ENCODE measurements around the gene PSG1. TPM values are rescaled to one million over a fixed set of nuclear protein-coding genes. Genes with fewer than 3 reads are reported as not detected.
"Not testable (repeated sequence)": the region's sequence is repeated elsewhere in the genome, so short reads cannot be mapped to it uniquely, and the experiment has no call there.

The PSG1 gene
- total RNA-seq, 4 donors from 2014 or later = 0.29 TPM; not detected in 3

DNA sequence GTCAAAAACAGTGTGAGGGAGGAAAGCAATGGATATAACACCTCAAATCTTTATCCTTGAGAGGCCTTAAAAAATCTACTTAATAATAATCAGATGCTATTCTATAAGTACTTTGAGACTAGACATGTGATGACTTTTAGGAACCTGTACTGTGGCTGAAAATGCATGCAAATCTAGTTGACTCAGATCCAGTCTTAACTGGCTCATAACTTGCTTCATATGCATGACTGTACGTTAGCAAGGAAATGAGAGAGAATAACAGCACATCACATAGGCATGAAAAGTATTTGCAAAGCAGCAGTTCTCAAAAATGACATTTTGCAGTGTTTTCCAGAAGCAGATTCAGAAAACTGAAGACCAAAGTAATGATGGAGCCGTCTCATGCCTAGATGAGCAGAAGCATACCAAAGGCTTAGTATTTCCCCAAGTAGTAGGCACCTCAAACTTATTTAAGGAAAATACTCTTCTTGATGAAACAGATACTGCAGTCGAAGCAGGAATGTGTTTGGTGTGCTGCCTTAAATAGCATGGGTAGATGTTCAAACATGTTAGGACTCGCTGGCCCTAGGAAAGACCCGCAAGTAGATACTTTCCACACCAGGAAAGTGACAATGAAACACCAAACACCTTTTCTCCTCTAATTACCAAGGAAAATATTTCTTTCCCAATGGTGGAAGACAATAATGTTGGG lies 59.4 kb downstream of the PSG1 start:
- H3K27ac ChIP-seq (replicated peaks in 1 of 4); DNase-seq (ENCODE audit: extremely low spot score); H3K27me3 ChIP-seq; H3K4me3 ChIP-seq; H3K36me3 ChIP-seq; H3K4me1 ChIP-seq; intact Hi-C loops (cut with DNase I); H3K9me3 ChIP-seq: not testable (repeated sequence)
- 80% methylated on average over 5 of the region's 5 CpGs for WGBS

- H3K27ac ChIP-seq (replicated peaks in 1 of 4) = no peak overlapping the region
- no peak for DNase-seq (ENCODE audit: extremely low spot score)
- H3K9me3 ChIP-seq = no peaks in the 10 kb centered on the region
- H3K27me3 ChIP-seq = peaks cover 0 to 7% (median 0%) of the 10 kb centered on the region in 4 donors
- H3K4me1 ChIP-seq = no peaks in the 10 kb centered on the region
- intact Hi-C loops (cut with DNase I) = no loop called here
- H3K4me3 ChIP-seq = no peak overlapping the region
- no peak for TF ChIP-seq POLR2AphosphoS5 (IDR thresholded peaks at IDR 0.05)
- TF ChIP-seq EP300 (IDR thresholded peaks at IDR 0.05) = no peak
- TF ChIP-seq, protein P1, sequence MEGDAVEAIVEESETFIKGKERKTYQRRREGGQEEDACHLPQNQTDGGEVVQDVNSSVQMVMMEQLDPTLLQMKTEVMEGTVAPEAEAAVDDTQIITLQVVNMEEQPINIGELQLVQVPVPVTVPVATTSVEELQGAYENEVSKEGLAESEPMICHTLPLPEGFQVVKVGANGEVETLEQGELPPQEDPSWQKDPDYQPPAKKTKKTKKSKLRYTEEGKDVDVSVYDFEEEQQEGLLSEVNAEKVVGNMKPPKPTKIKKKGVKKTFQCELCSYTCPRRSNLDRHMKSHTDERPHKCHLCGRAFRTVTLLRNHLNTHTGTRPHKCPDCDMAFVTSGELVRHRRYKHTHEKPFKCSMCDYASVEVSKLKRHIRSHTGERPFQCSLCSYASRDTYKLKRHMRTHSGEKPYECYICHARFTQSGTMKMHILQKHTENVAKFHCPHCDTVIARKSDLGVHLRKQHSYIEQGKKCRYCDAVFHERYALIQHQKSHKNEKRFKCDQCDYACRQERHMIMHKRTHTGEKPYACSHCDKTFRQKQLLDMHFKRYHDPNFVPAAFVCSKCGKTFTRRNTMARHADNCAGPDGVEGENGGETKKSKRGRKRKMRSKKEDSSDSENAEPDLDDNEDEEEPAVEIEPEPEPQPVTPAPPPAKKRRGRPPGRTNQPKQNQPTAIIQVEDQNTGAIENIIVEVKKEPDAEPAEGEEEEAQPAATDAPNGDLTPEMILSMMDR (IDR thresholded peaks at IDR 0.05) = no peak
- TF ChIP-seq POLR2A (IDR thresholded peaks at IDR 0.05; ENCODE audit: low read depth) = no peak
- no peaks in the 10 kb centered on the region for H3K36me3 ChIP-seq
These were observed 62.6 kb downstream of the PSG1 start for GRCh38 chr19:42816894-42817293.

Other genes with a start within 250 kb of the PSG1 start
- gene PSG3, start 139.2 kb downstream of the PSG1 start, total RNA-seq = not detected
- not detected for gene PSG8, start 114.0 kb downstream of the PSG1 start, total RNA-seq
- gene PSG6, start 38.2 kb upstream of the PSG1 start, total RNA-seq = not detected
- gene PSG7, start 57.5 kb upstream of the PSG1 start, total RNA-seq = not detected
- not detected for gene PSG11, start 146.8 kb upstream of the PSG1 start, total RNA-seq
- gene PSG2, start 203.0 kb upstream of the PSG1 start, total RNA-seq = not detected